ENCODE measurements around the gene SMCO2. TPM values are rescaled to one million over a fixed set of nuclear protein-coding genes. Genes with fewer than 3 reads are reported as not detected.

The SMCO2 gene
- total RNA-seq (under 1 TPM in 1 of 5 experiments, not detected in 4; 0.99 TPM), polyA plus RNA-seq (not detected), total RNA-seq (not detected)

- intact Hi-C loops (cut with micrococcal nuclease): no loop called here
- Histone ChIP-seq H3K4me3 (ENCODE audit: low read length) (no peak within 1 kb of the TSS), H3K27ac (ENCODE audit: low read depth, low read length) (no peak within 1 kb of the TSS), H3K36me3 (ENCODE audit: control insufficient read depth in 2 of 3, insufficient read depth in 3 of 3, low read length in 3 of 3) (no peaks in the 10 kb centered on the region), H3K4me1 (ENCODE audit: control insufficient read depth in 2 of 2, insufficient read depth in 2 of 2, low read length in 2 of 2) (no peaks in the 10 kb centered on the region), H3K9me3 (ENCODE audit: control insufficient read depth in 2 of 3, low read length in 3 of 3) (peaks cover 0 to 4% (median 4%) of the 10 kb centered on the region in 3 experiments), H3K27me3 (ENCODE audit: control insufficient read depth in 2 of 2, insufficient read depth in 2 of 2, low read length in 2 of 2) (no peaks in the 10 kb centered on the region)
- H3K9me3 Mint-ChIP-seq: peaks cover 0 to 25% (median 11%) of the 10 kb centered on the region in 11 donors
- H3K27ac Mint-ChIP-seq: no peak within 1 kb of the TSS
- ATAC-seq (no peak), DNase-seq (no peak)
- no peaks in the 10 kb centered on the region for H3K4me1 Mint-ChIP-seq
- H3K4me3 Mint-ChIP-seq: peak within 1 kb of the TSS in 1 of 10 donors; percentile 29
- CTCF ChIA-PET: interaction anchor here (1.4 kb wide), 1 partner anchor 10 kb away, joined by 3 read pairs; no protein-coding TSS in a partner anchor
- peaks cover 0 to 52% (median 6%) of the 10 kb centered on the region in 5 donors for H3K36me3 Mint-ChIP-seq
- H3K27me3 Mint-ChIP-seq: peaks cover 0 to 9% (median 3%) of the 10 kb centered on the region in 5 donors
- POLR2A ChIA-PET: no interaction called here
Measured at GRCh38 chr12:27446436-27446835, at the start of gene SMCO2. TSS of gene SMCO2 (plus strand) at chr12:27446736. CDS start at chr12:27470632, 23,896 bp downstream.

GRCh38 chr12:27398466-27398865 lies 48.1 kb upstream of the SMCO2 start:
- POLR2A ChIA-PET: no interaction called here
- Mint-ChIP-seq H3K9me3 (no peaks in the 10 kb centered on the region), H3K4me3 (no peak overlapping the region), H3K27ac (no peak overlapping the region), H3K27me3 (peaks cover 0 to 22% (median 6%) of the 10 kb centered on the region in 5 donors), H3K4me1 (no peaks in the 10 kb centered on the region), H3K36me3 (peaks cover 0 to 27% (median 0%) of the 10 kb centered on the region in 5 donors)
- CTCF ChIA-PET: no interaction called here
- Histone ChIP-seq H3K4me3 (ENCODE audit: low read length) (no peak overlapping the region), H3K36me3 (ENCODE audit: control insufficient read depth in 2 of 3, insufficient read depth in 3 of 3, low read length in 3 of 3) (no peaks in the 10 kb centered on the region), H3K4me1 (ENCODE audit: control insufficient read depth in 2 of 2, insufficient read depth in 2 of 2, low read length in 2 of 2) (no peaks in the 10 kb centered on the region), H3K27ac (ENCODE audit: low read depth, low read length) (no peak overlapping the region), H3K9me3 (ENCODE audit: control insufficient read depth in 2 of 3, low read length in 3 of 3) (no peaks in the 10 kb centered on the region), H3K27me3 (ENCODE audit: control insufficient read depth in 2 of 2, insufficient read depth in 2 of 2, low read length in 2 of 2) (no peaks in the 10 kb centered on the region)
- intact Hi-C loops (cut with micrococcal nuclease): no loop called here
- DNase-seq (no peak), ATAC-seq (no peak)

DNA sequence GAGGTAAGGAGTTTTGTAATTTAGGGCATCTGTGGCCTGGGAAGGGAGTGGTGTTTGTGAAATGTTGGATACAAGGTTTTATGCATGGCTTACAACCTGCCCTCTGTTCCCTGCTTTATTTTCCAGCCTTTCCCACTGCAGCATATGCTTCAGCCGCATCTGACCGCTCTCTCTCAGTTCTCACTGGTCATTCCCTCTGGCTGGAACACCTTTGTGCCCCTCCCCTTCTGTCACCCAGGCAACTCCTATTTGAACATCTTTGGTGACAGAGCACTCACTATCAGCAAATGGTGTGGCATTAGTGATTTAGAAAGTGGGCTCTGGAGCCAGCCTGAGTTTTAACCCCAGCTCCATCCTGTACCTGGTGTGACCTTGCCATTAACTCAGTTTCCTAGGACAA lies 47.5 kb upstream of the SMCO2 start:
- H3K4me3 ChIP-seq (ENCODE audit: low read length): no peak overlapping the region
- no peaks in the 10 kb centered on the region for H3K36me3 ChIP-seq (ENCODE audit: control insufficient read depth in 2 of 3, insufficient read depth in 3 of 3, low read length in 3 of 3)
- intact Hi-C loops (cut with micrococcal nuclease): no loop called here
- no peaks in the 10 kb centered on the region for H3K27me3 ChIP-seq (ENCODE audit: control insufficient read depth in 2 of 2, insufficient read depth in 2 of 2, low read length in 2 of 2)
- no peak overlapping the region for H3K27ac ChIP-seq (ENCODE audit: low read depth, low read length)
- Mint-ChIP-seq H3K27me3 (peaks cover 0 to 21% (median 6%) of the 10 kb centered on the region in 5 donors), H3K27ac (peak overlapping the region in 1 of 9 donors; percentile 26), H3K36me3 (peaks cover 0 to 27% (median 0%) of the 10 kb centered on the region in 5 donors), H3K9me3 (no peaks in the 10 kb centered on the region), H3K4me1 (no peaks in the 10 kb centered on the region), H3K4me3 (no peak overlapping the region)
- no peaks in the 10 kb centered on the region for H3K4me1 ChIP-seq (ENCODE audit: control insufficient read depth in 2 of 2, insufficient read depth in 2 of 2, low read length in 2 of 2)
- no peaks in the 10 kb centered on the region for H3K9me3 ChIP-seq (ENCODE audit: control insufficient read depth in 2 of 3, low read length in 3 of 3)
- ChIA-PET POLR2A (no interaction called here), CTCF (no interaction called here)
- ATAC-seq: no peak
- DNase-seq: no peak

GRCh38 chr12:27400856-27401354 lies 45.6 kb upstream of the SMCO2 start:
- DNase-seq (no peak), ATAC-seq (no peak)
- Histone ChIP-seq H3K4me3 (ENCODE audit: low read length) (no peak overlapping the region), H3K36me3 (ENCODE audit: control insufficient read depth in 2 of 3, insufficient read depth in 3 of 3, low read length in 3 of 3) (no peaks in the 10 kb centered on the region), H3K27ac (ENCODE audit: low read depth, low read length) (no peak overlapping the region), H3K27me3 (ENCODE audit: control insufficient read depth in 2 of 2, insufficient read depth in 2 of 2, low read length in 2 of 2) (no peaks in the 10 kb centered on the region), H3K4me1 (ENCODE audit: control insufficient read depth in 2 of 2, insufficient read depth in 2 of 2, low read length in 2 of 2) (no peaks in the 10 kb centered on the region), H3K9me3 (ENCODE audit: control insufficient read depth in 2 of 3, low read length in 3 of 3) (no peaks in the 10 kb centered on the region)
- CTCF ChIA-PET: no interaction called here
- no peaks in the 10 kb centered on the region for H3K4me1 Mint-ChIP-seq
- POLR2A ChIA-PET: no interaction called here
- peaks cover 0 to 37% (median 0%) of the 10 kb centered on the region in 5 donors for H3K36me3 Mint-ChIP-seq
- intact Hi-C loops (cut with micrococcal nuclease): no loop called here
- no peak overlapping the region for H3K27ac Mint-ChIP-seq
- H3K9me3 Mint-ChIP-seq: peaks cover 0 to 10% (median 0%) of the 10 kb centered on the region in 11 donors
- H3K27me3 Mint-ChIP-seq: peaks cover 0 to 15% (median 6%) of the 10 kb centered on the region in 5 donors
- H3K4me3 Mint-ChIP-seq: no peak overlapping the region

DNA sequence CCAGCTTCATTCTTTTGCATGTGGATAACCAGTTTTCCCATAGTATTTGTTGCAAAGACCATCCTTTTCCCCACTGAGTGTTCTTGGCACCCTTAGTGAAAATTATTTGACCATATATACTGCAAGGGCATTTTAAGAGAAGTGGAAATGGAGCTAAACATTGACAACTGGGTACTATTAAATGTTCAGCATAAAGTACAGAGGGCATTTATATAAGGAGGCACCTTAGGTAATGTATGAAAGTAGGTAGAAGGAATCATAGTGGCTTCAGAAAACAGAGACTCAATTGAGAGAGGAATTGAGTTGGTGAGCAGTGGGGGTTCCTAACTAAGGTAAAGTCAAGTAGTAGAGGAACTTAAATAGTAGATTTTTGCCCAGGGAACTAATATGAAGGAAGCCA lies 34.5 kb upstream of the SMCO2 start:
- no peaks in the 10 kb centered on the region for H3K9me3 ChIP-seq (ENCODE audit: control insufficient read depth in 2 of 3, low read length in 3 of 3)
- ChIA-PET POLR2A (no interaction called here), CTCF (interaction anchor here (0.6 kb wide), 1 partner anchor 21 kb away, joined by 3 read pairs; no protein-coding TSS in a partner anchor)
- Mint-ChIP-seq H3K27me3 (no peaks in the 10 kb centered on the region), H3K4me1 (no peaks in the 10 kb centered on the region), H3K36me3 (peaks cover 0 to 38% (median 0%) of the 10 kb centered on the region in 5 donors), H3K4me3 (no peak overlapping the region), H3K9me3 (peaks cover 0 to 7% (median 2%) of the 10 kb centered on the region in 11 donors), H3K27ac (no peak overlapping the region)
- intact Hi-C loops (cut with micrococcal nuclease): no loop called here
- no peaks in the 10 kb centered on the region for H3K4me1 ChIP-seq (ENCODE audit: control insufficient read depth in 2 of 2, insufficient read depth in 2 of 2, low read length in 2 of 2)
- no peak overlapping the region for H3K27ac ChIP-seq (ENCODE audit: low read depth, low read length)
- H3K4me3 ChIP-seq (ENCODE audit: low read length): no peak overlapping the region
- H3K27me3 ChIP-seq (ENCODE audit: control insufficient read depth in 2 of 2, insufficient read depth in 2 of 2, low read length in 2 of 2): no peaks in the 10 kb centered on the region
- no peak for ATAC-seq
- DNase-seq: no peak
- no peaks in the 10 kb centered on the region for H3K36me3 ChIP-seq (ENCODE audit: control insufficient read depth in 2 of 3, insufficient read depth in 3 of 3, low read length in 3 of 3)

DNA sequence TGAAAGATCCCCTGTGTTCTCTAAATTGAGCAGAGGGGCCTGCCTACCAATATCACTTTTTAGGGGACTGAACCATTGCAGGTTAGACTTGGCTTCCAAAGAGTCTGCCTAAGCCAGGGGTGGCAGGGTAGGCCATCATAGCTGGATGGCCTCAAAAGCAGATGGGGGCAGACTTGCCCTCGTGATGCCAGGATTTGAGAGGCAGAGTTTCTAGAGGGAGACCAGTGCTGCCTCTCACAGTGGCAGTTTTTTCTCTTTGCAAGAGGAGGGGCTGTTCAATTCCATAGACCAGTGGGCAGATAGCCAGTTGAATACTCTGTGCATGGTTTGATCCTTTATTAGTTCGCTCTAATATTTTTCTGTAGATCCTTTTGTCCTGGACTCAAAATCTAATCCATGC lies 23.8 kb upstream of the SMCO2 start:
- Histone ChIP-seq H3K27ac (ENCODE audit: low read depth, low read length) (no peak overlapping the region), H3K4me1 (ENCODE audit: control insufficient read depth in 2 of 2, insufficient read depth in 2 of 2, low read length in 2 of 2) (no peaks in the 10 kb centered on the region), H3K27me3 (ENCODE audit: control insufficient read depth in 2 of 2, insufficient read depth in 2 of 2, low read length in 2 of 2) (no peaks in the 10 kb centered on the region), H3K36me3 (ENCODE audit: control insufficient read depth in 2 of 3, insufficient read depth in 3 of 3, low read length in 3 of 3) (no peaks in the 10 kb centered on the region), H3K9me3 (ENCODE audit: control insufficient read depth in 2 of 3, low read length in 3 of 3) (no peaks in the 10 kb centered on the region), H3K4me3 (ENCODE audit: low read length) (no peak overlapping the region)
- CTCF ChIA-PET: no interaction called here
- no peak for ATAC-seq
- POLR2A ChIA-PET: no interaction called here
- Mint-ChIP-seq H3K9me3 (no peaks in the 10 kb centered on the region), H3K27me3 (no peaks in the 10 kb centered on the region), H3K4me1 (peaks cover 0 to 8% (median 0%) of the 10 kb centered on the region in 7 donors), H3K36me3 (peaks cover 0 to 37% (median 0%) of the 10 kb centered on the region in 5 donors), H3K4me3 (no peak overlapping the region), H3K27ac (no peak overlapping the region)
- DNase-seq: no peak
- intact Hi-C loops (cut with micrococcal nuclease): no loop called here

DNA sequence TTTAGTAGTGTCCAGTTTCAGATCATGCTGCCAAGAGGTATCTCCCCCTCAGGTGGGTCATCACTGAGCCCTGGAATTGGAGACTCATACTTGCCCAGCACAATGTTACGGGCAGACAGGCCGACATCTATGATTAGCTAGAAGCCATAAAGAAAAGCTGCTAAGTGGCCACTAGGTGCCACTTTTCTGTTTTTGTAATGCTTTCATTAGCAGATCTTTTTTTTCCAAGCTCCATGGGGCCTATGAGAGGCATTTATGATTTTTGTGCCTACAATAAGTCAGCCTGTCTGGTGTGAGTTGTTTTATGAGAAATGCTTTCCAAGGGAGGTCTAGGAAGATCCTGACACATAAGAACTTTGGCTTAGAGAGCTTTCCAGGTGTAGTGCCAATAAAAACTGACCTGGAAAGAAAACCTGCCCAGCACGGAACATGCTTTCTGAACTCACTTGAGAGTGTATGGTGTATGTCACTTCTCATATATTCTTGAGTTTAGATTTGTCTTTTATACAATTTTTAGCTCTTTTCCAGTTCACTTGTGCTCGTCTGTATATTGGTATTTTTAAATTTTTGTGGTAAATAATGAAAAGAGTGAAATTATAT lies 21.8 kb upstream of the SMCO2 start:
- no peak for ATAC-seq
- Mint-ChIP-seq H3K27ac (no peak overlapping the region), H3K36me3 (peaks cover 0 to 34% (median 0%) of the 10 kb centered on the region in 5 donors), H3K4me3 (no peak overlapping the region), H3K4me1 (peaks cover 0 to 13% (median 0%) of the 10 kb centered on the region in 7 donors), H3K9me3 (no peaks in the 10 kb centered on the region), H3K27me3 (no peaks in the 10 kb centered on the region)
- CTCF ChIA-PET: interaction anchor here (0.9 to 2.5 kb wide), 2 partner anchors 10 to 283 kb away, joined by 3 to 13 read pairs; no protein-coding TSS in a partner anchor
- no peaks in the 10 kb centered on the region for H3K4me1 ChIP-seq (ENCODE audit: control insufficient read depth in 2 of 2, insufficient read depth in 2 of 2, low read length in 2 of 2)
- intact Hi-C loops (cut with micrococcal nuclease): loop anchor here in 1 of 2 donors (1.0 kb wide), 1 partner anchor 211 kb away; no protein-coding TSS in a partner anchor
- no peaks in the 10 kb centered on the region for H3K36me3 ChIP-seq (ENCODE audit: control insufficient read depth in 2 of 3, insufficient read depth in 3 of 3, low read length in 3 of 3)
- no peak overlapping the region for H3K27ac ChIP-seq (ENCODE audit: low read depth, low read length)
- peak in 1 of 9 donors; percentile 8 for DNase-seq
- POLR2A ChIA-PET: no interaction called here
- H3K9me3 ChIP-seq (ENCODE audit: control insufficient read depth in 2 of 3, low read length in 3 of 3): no peaks in the 10 kb centered on the region
- H3K27me3 ChIP-seq (ENCODE audit: control insufficient read depth in 2 of 2, insufficient read depth in 2 of 2, low read length in 2 of 2): no peaks in the 10 kb centered on the region
- no peak overlapping the region for H3K4me3 ChIP-seq (ENCODE audit: low read length)
